GM19240 (cell line): Measurements from ENCODE around the gene CFAP61.

Experiments
- DNase-seq: peaks from one replicate; pipeline ENCODE4 v3.0.0; 2011; ENCODE audit warnings: low spot score; ENCODE audit not compliant: insufficient read length

The CFAP61 gene

DNA sequence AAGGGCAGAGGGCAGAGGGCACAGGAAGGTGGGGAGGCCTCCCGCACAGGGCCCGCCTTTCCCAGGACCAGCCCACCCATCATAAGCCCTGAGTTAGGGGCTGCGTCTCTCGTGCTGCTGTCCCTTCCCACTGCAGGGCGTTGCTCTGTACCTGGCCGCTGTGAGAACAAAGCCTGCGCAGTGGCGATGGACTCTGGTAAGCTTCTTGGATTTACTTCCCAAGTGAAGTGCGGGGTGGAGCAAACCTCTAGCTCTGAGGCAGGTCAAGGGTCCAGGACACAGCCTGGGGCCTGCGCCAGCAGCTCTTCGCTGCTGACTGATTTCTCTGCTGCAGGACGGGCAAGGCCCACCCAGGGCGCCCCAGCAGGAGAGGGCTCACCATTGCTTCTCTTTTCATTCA lies 339.4 kb downstream of the CFAP61 start:
- no peak for DNase-seq

DNA sequence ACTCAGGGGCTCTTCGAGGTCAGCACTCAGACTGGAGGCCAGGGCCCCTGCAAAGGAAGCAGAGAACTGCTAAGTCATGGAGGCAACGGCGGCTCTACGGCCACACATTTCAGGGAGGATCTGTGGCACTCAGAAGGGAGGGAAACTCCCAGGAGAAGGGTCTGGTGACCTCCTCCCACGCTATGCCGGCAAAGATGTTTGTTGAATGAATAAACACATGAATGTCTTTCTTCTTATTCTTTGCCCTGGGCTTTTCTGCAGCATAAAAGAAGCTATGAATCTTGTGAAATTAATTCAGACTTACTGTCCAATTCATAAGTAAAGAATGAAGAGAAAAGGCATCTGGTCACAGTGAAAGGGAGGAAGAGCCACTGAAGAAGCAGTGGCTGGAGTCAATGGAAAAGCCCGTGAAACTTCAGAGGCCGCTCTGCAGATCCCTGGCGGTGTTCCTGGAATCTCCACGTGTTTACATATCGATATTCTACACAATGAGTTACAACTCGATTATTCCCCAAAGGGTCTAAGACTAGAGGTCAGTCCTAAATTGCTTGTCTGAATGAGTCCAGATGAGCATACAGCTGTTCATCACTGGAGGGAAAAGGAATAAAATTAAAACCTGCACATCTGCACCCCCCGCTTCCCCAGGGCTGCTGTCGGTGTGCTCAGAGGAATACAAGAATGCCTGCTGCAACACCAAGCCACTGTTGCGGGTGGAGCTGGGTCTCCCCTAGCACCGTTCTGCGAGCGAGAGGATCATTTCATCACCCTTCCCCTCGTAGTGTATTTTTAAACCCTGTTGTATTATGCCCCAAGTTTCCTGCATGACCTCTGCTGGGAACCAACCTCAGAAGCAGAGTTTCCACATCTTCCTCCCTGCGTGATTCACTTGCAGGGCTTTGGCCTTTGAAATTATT lies 341.1 kb downstream of the CFAP61 start:
- no peak for DNase-seq

DNA sequence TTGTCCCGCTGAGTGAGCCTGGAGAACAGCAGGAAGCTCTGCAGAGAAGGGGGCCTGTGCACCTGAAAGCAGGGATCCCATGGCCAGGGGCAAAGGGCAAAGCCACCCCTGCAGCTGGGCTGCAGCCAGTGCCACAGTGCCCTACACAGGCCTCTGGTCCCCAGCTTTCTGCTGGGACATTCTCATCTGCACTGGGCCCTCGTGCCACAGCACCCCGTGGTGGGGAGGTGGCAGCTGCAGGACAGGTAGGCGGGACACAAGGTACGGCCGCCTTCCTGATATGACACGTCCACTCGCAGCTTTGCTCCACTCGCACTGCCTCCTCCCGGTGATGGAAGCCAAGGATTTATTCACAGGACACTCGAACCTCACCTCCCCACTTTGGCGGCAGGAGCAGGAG lies 342.8 kb downstream of the CFAP61 start:
- DNase-seq = no peak

DNA sequence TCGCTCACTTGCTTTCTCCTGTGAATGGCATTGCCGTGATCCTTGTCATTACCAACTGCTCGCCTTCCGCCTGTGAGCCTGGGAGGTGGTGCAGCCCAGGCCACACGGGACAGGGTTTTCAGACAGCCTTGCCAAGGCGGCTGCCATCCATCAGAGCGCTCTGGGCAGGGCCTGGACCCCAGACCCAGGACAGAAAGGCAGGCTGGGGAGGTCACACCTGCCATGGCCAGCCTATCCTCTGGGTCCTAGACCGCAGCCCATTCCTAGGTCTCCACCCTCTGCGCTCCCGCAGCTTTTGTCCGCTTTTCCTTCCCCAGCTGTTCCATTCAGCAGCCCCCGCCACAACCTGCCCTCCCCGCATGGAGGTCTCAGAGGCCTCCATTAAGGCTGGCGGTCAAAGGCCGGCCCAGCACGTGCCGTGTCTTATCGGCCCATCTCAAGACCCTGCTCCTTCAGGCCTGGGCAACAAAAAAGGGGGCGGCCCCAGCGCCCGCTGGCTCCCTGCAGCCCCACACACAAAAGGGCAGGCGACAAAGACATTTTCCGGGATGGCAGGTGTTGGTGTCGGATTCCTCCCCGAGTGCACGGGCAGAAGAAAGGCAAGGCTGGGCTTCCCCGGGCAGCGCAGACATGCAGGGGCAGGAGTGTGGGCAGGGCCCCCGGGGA lies 343.7 kb downstream of the CFAP61 start:
- DNase-seq = no peak

DNA sequence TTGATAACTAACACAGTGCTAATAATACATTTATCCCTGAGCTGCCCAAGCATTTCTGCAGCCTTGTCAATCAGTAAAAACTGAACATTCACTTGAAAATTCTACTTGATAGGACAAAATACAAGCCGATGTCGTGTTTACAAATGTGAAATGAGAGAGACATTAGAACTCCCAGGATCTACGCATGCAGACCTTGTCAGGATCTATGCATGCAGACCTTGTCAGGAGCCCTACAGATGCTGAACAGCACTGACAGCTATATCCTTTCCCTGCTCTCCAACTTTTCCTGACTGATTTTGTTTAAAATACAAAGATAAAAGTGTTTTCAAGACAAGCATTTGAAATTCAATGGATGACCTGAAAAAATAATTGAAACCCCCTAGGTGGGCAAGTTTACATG lies 344.5 kb downstream of the CFAP61 start:
- no peak for DNase-seq

DNA sequence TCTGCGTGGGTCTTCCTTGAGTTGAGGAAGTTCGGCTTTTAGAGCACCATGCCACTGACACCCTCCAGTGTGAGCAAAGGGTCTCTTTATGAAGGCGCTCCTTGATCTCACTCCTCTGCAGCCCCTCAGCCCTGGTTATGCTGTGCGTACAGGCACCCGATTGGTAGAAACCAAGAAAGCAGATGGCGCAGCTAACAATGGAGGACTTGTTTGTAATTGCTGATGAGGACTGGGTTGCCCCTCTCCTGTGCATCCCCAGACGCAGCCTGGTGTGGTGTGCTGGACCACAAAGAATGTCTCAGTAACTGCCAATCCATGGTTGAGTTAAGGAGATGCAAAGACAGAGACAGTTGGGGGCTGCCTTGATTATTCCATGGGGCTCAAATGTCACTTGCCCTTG lies 345.8 kb downstream of the CFAP61 start:
- DNase-seq = no peak

DNA sequence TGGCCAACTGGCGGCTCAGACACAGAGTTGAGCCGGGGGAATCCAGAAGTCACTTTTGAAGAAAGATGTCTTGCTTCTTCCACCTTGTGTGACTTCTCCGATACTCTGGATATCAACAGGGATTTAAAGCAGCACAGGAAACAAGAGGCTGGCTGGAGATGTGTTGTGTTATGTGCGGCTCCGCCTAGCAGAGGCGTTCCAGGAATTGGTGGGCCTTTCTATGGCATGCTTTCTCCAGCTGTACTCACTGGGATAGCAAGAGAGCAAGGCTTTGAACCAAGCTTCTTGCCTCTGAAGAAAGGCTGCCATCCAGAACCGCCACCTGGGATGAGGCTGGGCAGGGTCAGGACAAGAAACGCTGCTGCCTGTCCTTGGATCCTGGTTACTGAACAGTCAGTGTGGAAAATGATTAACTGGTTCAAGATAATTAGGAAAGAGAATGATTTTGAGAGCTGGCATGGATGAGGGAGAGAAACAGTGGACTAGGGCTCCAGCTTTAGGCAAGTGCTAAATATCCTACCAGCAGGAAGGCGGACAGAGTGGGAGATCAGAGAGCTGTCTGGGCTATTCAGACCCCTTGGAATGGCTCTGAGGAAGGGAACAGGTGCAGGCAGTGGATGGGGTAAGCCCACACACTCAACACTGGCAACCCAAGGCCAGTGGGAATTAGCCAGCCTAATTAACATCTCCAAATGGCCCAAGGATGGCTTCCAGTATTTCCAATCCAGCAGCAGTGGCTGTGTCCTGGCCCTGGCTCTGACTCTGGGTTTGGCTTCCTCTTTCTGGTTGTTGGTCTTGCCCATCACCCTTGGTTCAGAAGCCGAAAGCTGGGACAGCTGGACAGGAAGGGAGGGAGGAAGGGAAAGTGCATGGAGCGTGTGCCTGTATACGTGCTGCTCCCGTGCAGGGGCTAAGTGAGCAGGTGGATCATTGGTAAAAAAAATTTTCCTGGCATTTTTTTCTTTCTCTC lies 347.5 kb downstream of the CFAP61 start:
- no peak for DNase-seq

DNA sequence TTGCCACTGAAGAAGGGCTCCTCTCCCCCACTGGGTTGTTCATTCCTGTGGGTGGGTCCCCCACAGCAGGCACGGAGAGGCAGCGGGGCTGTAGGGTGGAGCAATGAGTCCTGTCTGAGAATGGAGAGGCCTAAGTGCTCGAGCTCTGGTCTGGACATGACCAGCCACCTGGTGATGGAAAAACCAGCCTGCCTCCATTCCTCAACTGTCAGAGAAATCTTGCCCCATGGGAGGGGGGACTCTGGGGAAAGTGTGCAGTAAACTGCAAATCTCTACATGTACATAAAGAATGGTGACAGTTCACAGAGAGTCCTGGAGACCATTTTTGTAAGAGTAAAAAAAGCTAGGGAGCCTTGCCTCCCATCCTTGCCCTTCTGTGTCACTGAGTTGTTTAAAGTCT lies 349.7 kb downstream of the CFAP61 start:
- DNase-seq = no peak

DNA sequence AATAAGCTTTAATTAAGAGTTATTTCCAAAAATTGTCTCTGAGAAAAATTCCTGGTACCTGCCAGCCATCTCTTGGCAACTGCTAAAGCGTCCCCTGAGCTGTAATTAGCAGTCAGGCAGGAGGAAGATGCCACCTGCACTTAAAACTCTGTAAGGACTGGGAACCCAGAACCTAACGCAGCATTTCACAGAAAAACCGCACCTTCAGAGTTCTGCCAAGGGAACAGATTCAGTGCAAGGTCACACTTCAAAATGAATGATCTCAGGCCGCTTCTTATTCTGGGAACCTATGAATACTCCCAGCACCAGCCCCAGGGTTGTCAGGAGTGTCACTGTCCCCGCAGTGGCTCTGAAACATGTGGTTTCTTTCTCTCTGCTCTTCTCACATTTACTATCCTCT lies 352.3 kb downstream of the CFAP61 start:
- DNase-seq = no peak

DNA sequence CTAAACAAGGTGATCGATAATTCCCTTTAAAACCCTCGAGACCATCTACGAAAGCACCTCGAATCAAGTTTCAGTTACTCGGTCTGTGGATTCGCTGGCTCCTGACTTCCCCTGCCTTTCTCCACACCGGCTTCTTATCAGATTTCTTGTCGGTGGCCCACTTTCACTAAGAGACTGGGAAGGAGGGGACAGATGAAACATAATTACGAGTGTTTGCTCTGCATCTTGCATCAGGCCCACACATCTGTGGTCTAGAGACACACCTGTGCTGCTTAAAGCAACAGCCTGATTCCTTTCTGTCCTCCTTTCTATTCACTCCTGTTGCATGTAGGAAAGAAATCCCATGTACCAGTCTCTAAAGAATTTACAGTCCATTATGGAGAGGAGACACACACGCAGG lies 353.3 kb downstream of the CFAP61 start:
- DNase-seq = no peak

DNA sequence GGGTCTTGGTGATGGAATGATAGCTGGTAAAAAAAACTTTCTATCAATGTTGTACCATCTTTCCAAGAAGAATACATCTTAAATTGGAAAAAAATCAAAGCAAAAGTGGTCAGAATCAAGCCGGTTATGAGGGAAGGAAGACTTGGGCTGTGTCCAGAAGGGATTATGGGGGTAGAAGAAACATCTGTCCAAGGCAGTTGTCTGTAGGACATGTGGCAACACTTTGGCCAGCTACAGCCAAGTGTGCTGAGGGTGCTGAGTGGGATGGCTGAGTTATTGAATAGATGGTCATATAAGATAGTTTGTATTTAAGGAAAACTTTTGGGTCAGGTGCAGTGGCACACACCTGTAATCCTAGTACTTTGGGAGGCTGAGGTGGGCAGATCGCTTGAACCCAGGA lies 354.0 kb downstream of the CFAP61 start:
- no peak for DNase-seq

DNA sequence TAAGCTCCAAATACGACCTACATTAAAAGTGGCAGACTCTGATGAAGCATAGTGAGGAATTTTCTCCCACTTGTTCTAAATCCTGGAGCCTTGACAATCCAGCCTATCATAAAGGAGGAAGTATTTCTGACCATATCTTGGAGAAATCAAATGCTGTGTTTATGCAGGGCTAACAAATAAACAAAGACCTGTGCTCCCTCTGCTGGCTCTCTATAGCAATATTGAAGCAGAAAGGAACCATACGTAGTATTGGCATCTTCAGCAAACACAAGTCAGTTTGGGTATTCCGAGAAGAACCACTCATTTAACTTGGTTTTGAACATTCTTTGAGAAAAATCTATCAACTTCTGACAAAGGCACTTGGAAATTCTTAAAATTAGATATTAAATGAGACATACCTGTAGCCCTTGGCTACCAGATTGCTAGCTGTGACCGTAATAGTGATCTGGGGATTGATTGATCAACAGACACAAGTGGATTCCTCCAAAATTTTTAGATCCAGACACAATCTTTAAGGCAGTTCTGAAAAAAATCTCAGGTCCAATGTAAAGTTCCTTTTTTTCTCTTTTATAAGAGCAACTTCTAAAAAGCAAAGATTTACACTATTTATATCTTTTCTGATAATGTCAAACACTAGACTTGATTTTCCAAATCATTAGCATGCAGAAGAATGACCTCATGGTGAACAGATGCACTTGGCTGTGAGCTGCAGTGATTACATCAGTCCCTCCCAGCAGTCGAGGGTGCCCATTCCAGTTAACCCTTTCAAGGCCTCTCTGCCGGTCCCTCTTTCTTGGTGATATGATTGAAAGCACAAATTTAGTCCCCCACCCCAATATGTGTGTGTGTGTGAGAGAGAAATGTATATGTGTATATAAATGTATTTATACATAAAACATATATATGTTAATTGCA lies 355.8 kb downstream of the CFAP61 start:
- no peak for DNase-seq

DNA sequence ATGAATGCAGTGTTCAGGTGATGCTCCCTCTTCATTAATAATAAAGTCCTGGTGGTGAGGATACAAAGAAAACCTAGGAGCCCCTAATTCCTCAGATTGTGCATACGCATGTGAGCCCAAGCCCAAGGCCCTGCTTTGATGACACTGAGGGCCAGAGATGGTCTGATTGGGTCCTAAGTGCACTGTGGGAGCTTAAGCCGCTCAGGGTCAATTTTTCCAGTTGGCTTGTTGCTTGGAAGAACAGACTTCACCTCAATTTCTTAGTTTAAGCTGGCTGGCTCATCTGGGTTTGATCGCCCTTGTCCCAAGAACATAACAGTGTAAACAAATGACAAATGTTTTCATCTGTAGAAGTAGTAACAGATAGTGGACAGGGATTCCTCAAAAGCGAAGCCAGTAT lies 357.0 kb downstream of the CFAP61 start:
- no peak for DNase-seq
